OCI-LY1 (cell line): ENCODE measurements around the gene CTNNA3.

Source experiments
- H2AFZ ChIP-seq: fragments of 200-600 bp; sonication (generic), shearing (Covaris generic); 2 replicates; pipeline ENCODE4 v1.6.0; 2014; ENCODE audit warnings: antibody characterized with exemption, mild to moderate bottlenecking, low read length
- H3F3A ChIP-seq: fragments of 200-600 bp; sonication (generic), shearing (Covaris generic); 2 replicates; pipeline ENCODE4 v1.6.0; 2014; ENCODE audit warnings: mild to moderate bottlenecking, antibody characterized with exemption, low read length, moderate library complexity; ENCODE audit not compliant: insufficient read depth
- H3K27ac ChIP-seq: fragments of 200-600 bp; sonication (generic); 2 replicates; pipeline ENCODE4 v1.5.1; 2014; ENCODE audit warnings: low read length, mixed run types, mild to moderate bottlenecking, low read depth; ENCODE audit not compliant: poor library complexity, severe bottlenecking
- H3K27me3 ChIP-seq: fragments of 200-600 bp; sonication (generic); 2 replicates; pipeline ENCODE4 v1.6.0; 2014; ENCODE audit warnings: antibody characterized with exemption, mild to moderate bottlenecking, low read length, moderate library complexity; ENCODE audit not compliant: insufficient read depth
- H3K36me3 ChIP-seq: fragments of 200-600 bp; sonication (generic); 2 replicates; pipeline ENCODE4 v1.6.1; 2014; ENCODE audit warnings: mild to moderate bottlenecking, antibody characterized with exemption, low read length, moderate library complexity, mixed read lengths; ENCODE audit not compliant: insufficient read depth
- H3K4me1 ChIP-seq: fragments of 200-600 bp; sonication (generic); 2 replicates; pipeline ENCODE4 v1.5.1; 2014; ENCODE audit warnings: mild to moderate bottlenecking, low read length, moderate library complexity; ENCODE audit not compliant: insufficient read depth, severe bottlenecking
- H3K4me2 ChIP-seq: fragments of 200-600 bp; sonication (generic), shearing (Covaris generic); 2 replicates; pipeline ENCODE4 v1.6.1; 2014; ENCODE audit warnings: low read length
- H3K4me3 ChIP-seq: fragments of 200-600 bp; sonication (generic); 2 replicates; pipeline ENCODE4 v1.5.1; 2014; ENCODE audit warnings: low read length, low read depth, mild to moderate bottlenecking, mixed read lengths; ENCODE audit not compliant: poor library complexity, severe bottlenecking
- H3K79me2 ChIP-seq: fragments of 200-600 bp; shearing (Covaris generic); 2 replicates; pipeline ENCODE4 v1.6.1; 2016; ENCODE audit warnings: mixed run types, low read length, mixed read lengths; ENCODE audit not compliant: insufficient read depth
- H3K9ac ChIP-seq: fragments of 200-600 bp; sonication (generic), shearing (Covaris generic); 2 replicates; pipeline ENCODE4 v1.6.1; 2014; ENCODE audit warnings: mild to moderate bottlenecking, low read length, mixed read lengths
- H3K9me2 ChIP-seq: fragments of 200-600 bp; sonication (generic), shearing (Covaris generic); 2 replicates; pipeline ENCODE4 v1.6.1; 2014; ENCODE audit warnings: low read depth, mild to moderate bottlenecking, low read length, mixed read lengths
- H3K9me3 ChIP-seq: fragments of 200-600 bp; shearing (Covaris generic); 2 replicates; pipeline ENCODE4 v1.6.1; 2014; ENCODE audit warnings: low read length, mixed read lengths
- H4K20me1 ChIP-seq: fragments of 200-600 bp; sonication (generic), shearing (Covaris generic); 2 replicates; pipeline ENCODE4 v1.6.0; 2016; ENCODE audit warnings: mild to moderate bottlenecking, low read length; ENCODE audit not compliant: insufficient read depth
- CTCF ChIP-seq: fragments of 200-600 bp; sonication (generic), shearing (Covaris generic); IDR thresholded peaks from 2 replicates; pipeline ENCODE4 v1.5.1; 2017; ENCODE audit warnings: mild to moderate bottlenecking, antibody characterized with exemption, low read length, moderate library complexity, mixed read lengths
- EZH2 ChIP-seq: fragments of 200-600 bp; sonication (generic), shearing (Covaris generic); IDR thresholded peaks from 2 replicates; pipeline ENCODE4 v1.8.0; 2017; ENCODE audit warnings: borderline replicate concordance, mixed run types, mild to moderate bottlenecking, antibody characterized with exemption, low read length, moderate library complexity, mixed read lengths

The CTNNA3 gene

GRCh38 chr10:66981361-66982052 lies 714.5 kb downstream of the CTNNA3 start:
- Histone ChIP-seq H4K20me1 (no peaks in the 10 kb centered on the region), H3K27ac (no peak overlapping the region), H3K4me2 (no peak overlapping the region), H3K9ac (no peak overlapping the region), H3K4me3 (no peak overlapping the region), H3K9me2 (no peaks in the 10 kb centered on the region), H3K4me1 (no peaks in the 10 kb centered on the region), H3K79me2 (no peaks in the 10 kb centered on the region), H2AFZ (no peak overlapping the region), H3K9me3 (no peaks in the 10 kb centered on the region), H3F3A (no peaks in the 10 kb centered on the region), H3K27me3 (no peaks in the 10 kb centered on the region), H3K36me3 (no peaks in the 10 kb centered on the region)
- TF ChIP-seq EZH2 (no peak), CTCF (no peak)

GRCh38 chr10:66980246-66980815 lies 715.7 kb downstream of the CTNNA3 start:
- Histone ChIP-seq H3K27me3 (no peaks in the 10 kb centered on the region), H3F3A (no peaks in the 10 kb centered on the region), H3K9ac (no peak overlapping the region), H3K9me3 (no peaks in the 10 kb centered on the region), H3K4me3 (no peak overlapping the region), H3K4me2 (no peak overlapping the region), H3K4me1 (no peaks in the 10 kb centered on the region), H3K27ac (no peak overlapping the region), H3K36me3 (no peaks in the 10 kb centered on the region), H4K20me1 (no peaks in the 10 kb centered on the region), H2AFZ (no peak overlapping the region), H3K79me2 (no peaks in the 10 kb centered on the region), H3K9me2 (no peaks in the 10 kb centered on the region)
- TF ChIP-seq EZH2 (no peak), CTCF (no peak)

DNA sequence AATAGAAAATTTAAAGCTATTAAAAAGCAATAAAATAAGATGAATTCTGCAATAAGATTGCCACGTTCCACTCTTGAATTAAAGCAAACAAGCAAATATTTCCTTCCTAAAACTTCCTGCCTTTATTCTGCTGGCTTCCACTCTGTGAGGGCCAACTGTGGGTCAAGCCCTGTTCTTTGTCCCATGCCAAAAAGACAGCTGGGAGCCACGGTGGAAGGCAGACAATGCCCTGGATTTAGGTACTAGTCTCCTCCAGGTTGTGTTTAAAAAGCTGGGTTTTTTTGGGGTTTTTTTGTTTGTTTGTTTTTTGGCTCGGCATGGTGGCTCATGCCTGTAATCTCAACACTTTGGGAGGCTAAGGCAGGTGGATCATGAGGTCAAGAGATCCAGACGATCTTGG lies 731.0 kb downstream of the CTNNA3 start:
- Histone ChIP-seq H3K9ac (no peak overlapping the region), H2AFZ (no peak overlapping the region), H3K9me2 (no peaks in the 10 kb centered on the region), H3K79me2 (no peaks in the 10 kb centered on the region), H3K27me3 (no peaks in the 10 kb centered on the region), H3K27ac (no peak overlapping the region), H3K36me3 (no peaks in the 10 kb centered on the region), H3K4me3 (no peak overlapping the region), H3K9me3 (no peaks in the 10 kb centered on the region), H3K4me2 (no peak overlapping the region), H3F3A (no peaks in the 10 kb centered on the region), H4K20me1 (no peaks in the 10 kb centered on the region), H3K4me1 (no peaks in the 10 kb centered on the region)
- TF ChIP-seq EZH2 = no peak
- no peak for TF ChIP-seq CTCF
